Mucosa of stomach (tissue), 1 donor: ENCODE measurements around the gene TBC1D2B.

Experiments
- H3K27me3 ChIP-seq: one replicate; pipeline ENCODE4 v1.7.0; 2013; ENCODE audit warnings: mild to moderate bottlenecking, low read length; ENCODE audit not compliant: control insufficient read depth, insufficient read depth
- H3K36me3 ChIP-seq: one replicate; pipeline ENCODE4 v1.7.0; 2013; ENCODE audit warnings: low read length; ENCODE audit not compliant: control insufficient read depth, insufficient read depth
- H3K4me1 ChIP-seq: one replicate; pipeline ENCODE4 v1.7.0; 2013; ENCODE audit warnings: mild to moderate bottlenecking, low read length; ENCODE audit not compliant: control insufficient read depth, insufficient read depth
- H3K4me3 ChIP-seq: one replicate; pipeline ENCODE4 v1.7.0; 2013; ENCODE audit warnings: low read length
- H3K9ac ChIP-seq: one replicate; pipeline ENCODE4 v1.7.0; 2013; ENCODE audit warnings: mild to moderate bottlenecking, low read length, moderate library complexity
- H3K9me3 ChIP-seq: one replicate; pipeline ENCODE4 v1.7.0; 2013; ENCODE audit warnings: mild to moderate bottlenecking, low read length, moderate library complexity; ENCODE audit not compliant: control insufficient read depth
- donor health status: Pancreatic carcinoma.

Gene TBC1D2B

GRCh38 chr15:78034495-78035191 is 42.9 kb downstream of the TBC1D2B start:
- no peak overlapping the region for H3K4me3 ChIP-seq
- H3K4me1 ChIP-seq, result peaks cover 23% of the 10 kb centered on the region
- no peaks in the 10 kb centered on the region for H3K9me3 ChIP-seq
- H3K27me3 ChIP-seq, result no peaks in the 10 kb centered on the region
- peak overlapping the region; percentile 9 for H3K9ac ChIP-seq
- no peaks in the 10 kb centered on the region for H3K36me3 ChIP-seq

- Histone ChIP-seq H3K4me1 (peaks cover 23% of the 10 kb centered on the region), H3K9ac (no peak overlapping the region), H3K4me3 (no peak overlapping the region), H3K27me3 (no peaks in the 10 kb centered on the region), H3K36me3 (no peaks in the 10 kb centered on the region), H3K9me3 (no peaks in the 10 kb centered on the region)
These were observed 43.6 kb downstream of the TBC1D2B start for GRCh38 chr15:78033864-78034263.

GRCh38 chr15:78032671-78033070 is 44.8 kb downstream of the TBC1D2B start:
- H3K36me3 ChIP-seq, result no peaks in the 10 kb centered on the region
- peaks cover 23% of the 10 kb centered on the region for H3K4me1 ChIP-seq
- H3K4me3 ChIP-seq, result no peak overlapping the region
- H3K9ac ChIP-seq, result no peak overlapping the region
- H3K9me3 ChIP-seq, result no peaks in the 10 kb centered on the region
- H3K27me3 ChIP-seq, result no peaks in the 10 kb centered on the region

GRCh38 chr15:78024883-78025282 is 52.6 kb downstream of the TBC1D2B start:
- no peaks in the 10 kb centered on the region for H3K9me3 ChIP-seq
- peaks cover 13% of the 10 kb centered on the region for H3K36me3 ChIP-seq
- no peak overlapping the region for H3K9ac ChIP-seq
- H3K4me1 ChIP-seq, result no peaks in the 10 kb centered on the region
- no peak overlapping the region for H3K4me3 ChIP-seq
- no peaks in the 10 kb centered on the region for H3K27me3 ChIP-seq

GRCh38 chr15:78024519-78024870 is 53.0 kb downstream of the TBC1D2B start:
- no peaks in the 10 kb centered on the region for H3K27me3 ChIP-seq
- no peak overlapping the region for H3K4me3 ChIP-seq
- no peaks in the 10 kb centered on the region for H3K4me1 ChIP-seq
- no peaks in the 10 kb centered on the region for H3K9me3 ChIP-seq
- peaks cover 13% of the 10 kb centered on the region for H3K36me3 ChIP-seq
- no peak overlapping the region for H3K9ac ChIP-seq

- H3K4me3 ChIP-seq, result no peak overlapping the region
- H3K36me3 ChIP-seq, result peaks cover 13% of the 10 kb centered on the region
- H3K9ac ChIP-seq, result no peak overlapping the region
- no peaks in the 10 kb centered on the region for H3K4me1 ChIP-seq
- H3K9me3 ChIP-seq, result no peaks in the 10 kb centered on the region
- H3K27me3 ChIP-seq, result no peaks in the 10 kb centered on the region
These were observed 53.5 kb downstream of the TBC1D2B start for GRCh38 chr15:78023865-78024518.

GRCh38 chr15:78023081-78023665 is 54.3 kb downstream of the TBC1D2B start:
- Histone ChIP-seq H3K9me3 (no peaks in the 10 kb centered on the region), H3K4me3 (no peak overlapping the region), H3K36me3 (peaks cover 13% of the 10 kb centered on the region), H3K9ac (no peak overlapping the region), H3K27me3 (no peaks in the 10 kb centered on the region), H3K4me1 (no peaks in the 10 kb centered on the region)

- Histone ChIP-seq H3K27me3 (no peaks in the 10 kb centered on the region), H3K4me3 (no peak overlapping the region), H3K9me3 (no peaks in the 10 kb centered on the region), H3K36me3 (peaks cover 13% of the 10 kb centered on the region), H3K9ac (no peak overlapping the region), H3K4me1 (no peaks in the 10 kb centered on the region)
These were observed 55.8 kb downstream of the TBC1D2B start for GRCh38 chr15:78021761-78022160.

GRCh38 chr15:78020007-78020406 is 57.5 kb downstream of the TBC1D2B start:
- peaks cover 13% of the 10 kb centered on the region for H3K36me3 ChIP-seq
- no peaks in the 10 kb centered on the region for H3K27me3 ChIP-seq
- H3K4me3 ChIP-seq, result no peak overlapping the region
- H3K9me3 ChIP-seq, result no peaks in the 10 kb centered on the region
- no peak overlapping the region for H3K9ac ChIP-seq
- no peaks in the 10 kb centered on the region for H3K4me1 ChIP-seq

- Histone ChIP-seq H3K9ac (no peak overlapping the region), H3K9me3 (no peaks in the 10 kb centered on the region), H3K4me1 (peaks cover 4% of the 10 kb centered on the region), H3K27me3 (no peaks in the 10 kb centered on the region), H3K36me3 (peaks cover 13% of the 10 kb centered on the region), H3K4me3 (no peak overlapping the region)
These were observed 58.4 kb downstream of the TBC1D2B start for GRCh38 chr15:78018946-78019644.

- no peaks in the 10 kb centered on the region for H3K27me3 ChIP-seq
- H3K9ac ChIP-seq, result no peak overlapping the region
- H3K9me3 ChIP-seq, result no peaks in the 10 kb centered on the region
- H3K4me3 ChIP-seq, result no peak overlapping the region
- peaks cover 9% of the 10 kb centered on the region for H3K4me1 ChIP-seq
- H3K36me3 ChIP-seq, result peaks cover 12% of the 10 kb centered on the region
These were observed 59.1 kb downstream of the TBC1D2B start for GRCh38 chr15:78018445-78018844.

- Histone ChIP-seq H3K27me3 (no peaks in the 10 kb centered on the region), H3K9ac (no peak overlapping the region), H3K9me3 (no peaks in the 10 kb centered on the region), H3K36me3 (peaks cover 13% of the 10 kb centered on the region), H3K4me1 (peaks cover 24% of the 10 kb centered on the region), H3K4me3 (no peak overlapping the region)
These were observed 60.7 kb downstream of the TBC1D2B start for GRCh38 chr15:78016860-78017259.
